Femur (tissue), 1 donor: ENCODE measurements around the gene WDR37.

Source experiments
- DNase-seq: peaks from one replicate; pipeline ENCODE4 v3.0.0-alpha.2; 2017

The WDR37 gene

GRCh38 chr10:1074748-1075308 is 18.6 kb downstream of the WDR37 start:
- DNase-seq = no peak

- DNase-seq = no peak
Observed at GRCh38 chr10:1078668-1079067, 22.5 kb downstream of the WDR37 start.

- DNase-seq = no peak
Observed at GRCh38 chr10:1083581-1083980, 27.4 kb downstream of the WDR37 start.

- DNase-seq = no peak
Observed at GRCh38 chr10:1084011-1084950, 28.1 kb downstream of the WDR37 start.

GRCh38 chr10:1085258-1085657 is 29.1 kb downstream of the WDR37 start:
- no peak for DNase-seq

- no peak for DNase-seq
Observed at GRCh38 chr10:1086787-1087186, 30.6 kb downstream of the WDR37 start.

GRCh38 chr10:1089017-1089689 is 33.0 kb downstream of the WDR37 start:
- DNase-seq = no peak

GRCh38 chr10:1090696-1091095 is 34.5 kb downstream of the WDR37 start:
- no peak for DNase-seq

GRCh38 chr10:1093696-1094095 is 37.5 kb downstream of the WDR37 start:
- DNase-seq = no peak

GRCh38 chr10:1094112-1095057 is 38.2 kb downstream of the WDR37 start:
- DNase-seq = no peak

GRCh38 chr10:1095498-1095897 is 39.3 kb downstream of the WDR37 start:
- DNase-seq = no peak

GRCh38 chr10:1096287-1096889 is 40.2 kb downstream of the WDR37 start:
- DNase-seq = no peak

GRCh38 chr10:1097436-1097835 is 41.3 kb downstream of the WDR37 start:
- DNase-seq = no peak

GRCh38 chr10:1100143-1100542 is 44.0 kb downstream of the WDR37 start:
- DNase-seq = no peak

GRCh38 chr10:1100691-1101368 is 44.6 kb downstream of the WDR37 start:
- no peak for DNase-seq

- no peak for DNase-seq
Observed at GRCh38 chr10:1101946-1102345, 45.8 kb downstream of the WDR37 start.

- no peak for DNase-seq
Observed at GRCh38 chr10:1102416-1102815, 46.2 kb downstream of the WDR37 start.

GRCh38 chr10:1102831-1103230 is 46.6 kb downstream of the WDR37 start:
- DNase-seq = no peak

- no peak for DNase-seq
Observed at GRCh38 chr10:1103551-1103950, 47.4 kb downstream of the WDR37 start.

GRCh38 chr10:1104971-1105370 is 48.8 kb downstream of the WDR37 start:
- no peak for DNase-seq

- DNase-seq = no peak
Observed at GRCh38 chr10:1107004-1107403, 50.8 kb downstream of the WDR37 start.

GRCh38 chr10:1107679-1108078 is 51.5 kb downstream of the WDR37 start:
- DNase-seq = no peak
